Dendritic cell treated with granulocyte-macrophage colony-stimulating factor and Interleukin-4, amounts not matched to agents 40 ng/mL and 50 ng/mL, for 4 days (primary cell): ENCODE measurements around the gene SLC2A3.
"Not testable (repeated sequence)": the region's sequence is repeated elsewhere in the genome, so short reads cannot be mapped to it uniquely, and the experiment has no call there.

Source experiments
- H3K27ac Mint-ChIP-seq: one replicate; pipeline ENCODE4 v1.8.0; 2022; ENCODE audit warnings: mild to moderate bottlenecking, mixed read lengths
- H3K27me3 Mint-ChIP-seq: one replicate; pipeline ENCODE4 v1.8.0; 2022; ENCODE audit warnings: mild to moderate bottlenecking, mixed read lengths
- H3K36me3 Mint-ChIP-seq: one replicate; pipeline ENCODE4 v1.8.0; 2022; ENCODE audit warnings: low read depth, mixed read lengths
- H3K4me1 Mint-ChIP-seq: one replicate; pipeline ENCODE4 v1.8.0; 2022; ENCODE audit warnings: low read depth, mixed read lengths
- H3K4me3 Mint-ChIP-seq: one replicate; pipeline ENCODE4 v1.8.0; 2022; ENCODE audit warnings: mild to moderate bottlenecking, moderate library complexity, mixed read lengths
- H3K9me3 Mint-ChIP-seq: one replicate; pipeline ENCODE4 v1.8.0; 2022; ENCODE audit warnings: mixed read lengths
- intact Hi-C: fragments of 100-400 bp; cut with micrococcal nuclease; formaldehyde crosslinking; loops from one replicate; pipeline ENCODE4 v1.15.0; 2022

SLC2A3 gene

DNA sequence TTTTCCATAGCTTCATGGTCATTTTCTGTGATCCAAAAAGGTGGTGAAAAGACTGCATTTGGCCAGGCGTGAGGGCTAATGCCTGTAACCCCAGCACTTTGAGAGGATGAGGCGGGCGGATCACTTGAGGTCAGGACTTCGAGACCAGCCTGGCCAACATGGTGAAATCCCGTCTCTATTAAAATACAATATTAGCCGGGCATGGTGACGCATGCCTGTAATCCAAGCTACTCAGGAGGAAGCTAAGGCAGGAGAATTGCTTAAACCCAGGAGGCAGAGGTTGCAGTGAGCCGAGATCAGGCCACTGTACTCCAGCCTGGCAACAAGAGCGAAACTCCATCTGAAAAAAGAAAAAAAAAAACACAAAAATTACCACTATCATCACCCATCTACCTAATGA is 28.7 kb upstream of the SLC2A3 start:
- peaks cover 61% of the 10 kb centered on the region for H3K4me1 Mint-ChIP-seq
- H3K36me3 Mint-ChIP-seq, H3K27me3 Mint-ChIP-seq, H3K4me3 Mint-ChIP-seq, H3K27ac Mint-ChIP-seq, intact Hi-C loops, H3K9me3 Mint-ChIP-seq: not testable (repeated sequence)

DNA sequence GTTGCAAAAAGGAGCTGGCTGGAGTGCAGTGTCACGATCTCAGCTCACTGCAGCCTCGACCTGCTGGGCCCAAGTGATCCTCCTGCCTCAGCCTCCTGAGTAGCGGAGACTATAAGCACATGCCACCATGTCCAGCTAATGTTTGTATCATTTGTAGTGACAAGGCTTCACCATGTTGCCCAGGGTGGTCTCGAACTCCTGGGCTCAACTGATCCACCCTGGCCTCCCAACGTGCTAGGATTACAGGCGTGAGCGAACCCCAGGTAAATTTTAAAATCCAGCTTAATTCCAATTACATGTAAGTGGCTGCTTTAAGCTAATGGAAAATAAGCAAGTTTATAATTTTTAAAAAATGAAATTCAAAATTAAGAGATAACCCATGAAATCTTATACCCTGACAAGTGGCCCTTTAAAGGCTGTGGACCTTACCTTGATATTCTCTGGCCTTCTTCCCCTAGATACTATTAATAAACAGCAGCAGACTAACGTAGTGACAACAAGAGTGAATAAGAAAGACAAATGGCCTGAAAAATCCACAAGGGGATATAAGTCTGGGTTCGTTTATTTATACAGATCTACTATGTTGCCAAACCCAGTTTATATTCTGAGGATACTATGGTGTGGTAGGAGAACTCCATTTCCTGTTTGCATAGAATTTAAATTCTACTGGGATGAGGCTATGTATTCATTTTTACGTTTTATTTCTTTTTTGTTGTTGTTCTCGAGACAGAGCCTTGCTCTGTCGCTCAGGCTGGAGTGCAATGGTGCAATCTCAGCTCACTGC is 25.6 kb upstream of the SLC2A3 start:
- H3K4me3 Mint-ChIP-seq: peak overlapping the region; percentile 91
- no peaks in the 10 kb centered on the region for H3K27me3 Mint-ChIP-seq
- H3K27ac Mint-ChIP-seq: peak overlapping the region; percentile 88
- intact Hi-C loops: loop anchor here (2.0 kb wide), 1 partner anchor 29 kb away; no protein-coding TSS in a partner anchor
- peaks cover 6% of the 10 kb centered on the region for H3K36me3 Mint-ChIP-seq
- H3K4me1 Mint-ChIP-seq: peaks cover 62% of the 10 kb centered on the region
- no peaks in the 10 kb centered on the region for H3K9me3 Mint-ChIP-seq

DNA sequence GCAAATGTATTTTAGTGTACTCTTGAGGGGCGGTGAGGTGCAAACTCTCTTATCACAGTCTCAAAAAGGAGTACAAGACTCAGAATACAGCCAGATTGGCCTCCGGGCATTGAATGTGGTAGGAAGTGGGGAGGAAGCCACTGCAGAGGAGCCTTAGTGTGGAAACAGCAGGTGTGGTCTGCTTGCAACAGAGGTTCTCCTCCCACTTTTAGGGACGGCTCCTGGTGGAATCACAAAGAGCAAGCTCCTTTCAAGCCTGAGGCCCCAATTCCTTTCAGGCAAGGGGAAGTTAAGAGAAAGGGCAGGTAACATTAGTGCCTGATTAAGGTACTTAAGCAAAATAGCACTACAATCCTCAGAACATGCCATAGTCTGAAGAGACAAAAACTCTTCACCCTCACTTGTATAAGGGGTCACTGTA is 23.7 kb upstream of the SLC2A3 start:
- Mint-ChIP-seq H3K27ac (peak overlapping the region; percentile 88), H3K36me3 (peaks cover 6% of the 10 kb centered on the region), H3K27me3 (no peaks in the 10 kb centered on the region), H3K9me3 (no peaks in the 10 kb centered on the region), H3K4me3 (peak overlapping the region; percentile 91), H3K4me1 (peaks cover 53% of the 10 kb centered on the region)
- intact Hi-C loops: loop anchor here (1.0 to 2.0 kb wide), 2 partner anchors 23 to 31 kb away; partner anchors contain the start of gene SLC2A3

DNA sequence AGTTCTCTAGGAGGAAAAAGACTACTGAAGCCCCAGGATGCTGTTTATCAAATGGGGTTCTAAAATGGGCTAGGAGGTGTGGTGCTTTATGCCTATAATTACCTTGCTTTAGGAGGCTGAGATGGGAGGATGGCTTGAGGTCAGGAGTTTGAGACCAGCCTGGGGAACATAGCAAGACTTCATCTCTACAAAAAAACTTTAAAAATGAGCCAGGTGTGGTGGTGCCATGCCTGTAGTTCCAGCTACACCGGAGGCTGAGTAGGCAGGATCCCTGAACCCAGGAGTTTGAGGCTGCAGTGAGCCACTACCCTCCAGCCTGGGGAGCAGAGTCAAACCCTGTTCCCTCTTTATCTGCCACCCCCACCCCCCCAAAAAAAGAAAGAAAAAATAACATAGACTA is 23.3 kb upstream of the SLC2A3 start:
- peaks cover 6% of the 10 kb centered on the region for H3K36me3 Mint-ChIP-seq
- intact Hi-C loops: no loop called here
- H3K9me3 Mint-ChIP-seq: no peaks in the 10 kb centered on the region
- no peaks in the 10 kb centered on the region for H3K27me3 Mint-ChIP-seq
- H3K27ac Mint-ChIP-seq: peak overlapping the region; percentile 88
- peak overlapping the region; percentile 91 for H3K4me3 Mint-ChIP-seq
- peaks cover 53% of the 10 kb centered on the region for H3K4me1 Mint-ChIP-seq

DNA sequence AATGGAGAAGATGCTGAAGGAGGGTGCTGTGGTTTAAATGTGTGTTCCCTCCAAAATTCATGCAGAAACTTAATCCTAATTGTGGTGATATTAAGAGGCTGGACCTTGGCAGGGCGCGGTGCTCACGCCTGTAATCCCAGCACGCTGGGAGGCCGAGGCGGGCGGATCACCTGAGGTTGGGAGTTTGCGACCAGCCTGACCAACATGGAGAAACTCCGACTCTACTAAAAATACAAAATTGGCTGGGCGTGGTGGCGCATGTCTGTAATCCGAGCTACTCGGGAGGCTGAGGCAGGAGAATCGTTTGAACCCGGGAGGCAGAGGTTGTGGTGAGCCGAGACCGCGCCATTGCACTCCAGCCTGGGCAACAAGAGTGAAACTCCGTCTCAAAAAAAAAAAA is 18.9 kb upstream of the SLC2A3 start:
- H3K4me3 Mint-ChIP-seq, H3K27ac Mint-ChIP-seq, H3K9me3 Mint-ChIP-seq, H3K36me3 Mint-ChIP-seq, H3K27me3 Mint-ChIP-seq, intact Hi-C loops: not testable (repeated sequence)
- peaks cover 20% of the 10 kb centered on the region for H3K4me1 Mint-ChIP-seq

GRCh38 chr12:7954418-7954817 is 18.4 kb upstream of the SLC2A3 start:
- H3K36me3 Mint-ChIP-seq, H3K27ac Mint-ChIP-seq, intact Hi-C loops, H3K27me3 Mint-ChIP-seq, H3K4me3 Mint-ChIP-seq, H3K9me3 Mint-ChIP-seq: not testable (repeated sequence)
- peaks cover 15% of the 10 kb centered on the region for H3K4me1 Mint-ChIP-seq

DNA sequence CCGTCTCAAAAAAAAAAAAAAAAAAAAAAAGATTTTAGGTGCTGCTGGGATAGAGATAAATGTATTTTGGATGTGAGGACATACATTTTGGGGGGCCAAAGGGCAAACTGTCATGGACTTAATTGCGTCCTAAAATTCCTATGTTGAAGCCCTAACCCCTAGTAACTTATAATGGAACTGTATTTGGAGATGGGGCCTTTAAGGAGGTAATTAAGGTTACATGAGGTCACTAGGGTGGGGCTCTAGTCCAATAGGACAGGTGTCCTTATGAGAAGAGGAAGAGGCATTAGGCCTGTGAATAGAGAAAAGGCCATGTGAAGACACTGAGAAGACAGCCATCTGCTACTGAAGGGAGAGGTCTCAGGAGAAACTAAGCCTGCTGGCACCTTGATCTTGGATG is 17.9 kb upstream of the SLC2A3 start:
- H3K27ac Mint-ChIP-seq, intact Hi-C loops, H3K27me3 Mint-ChIP-seq, H3K36me3 Mint-ChIP-seq, H3K9me3 Mint-ChIP-seq, H3K4me3 Mint-ChIP-seq: not testable (repeated sequence)
- peaks cover 13% of the 10 kb centered on the region for H3K4me1 Mint-ChIP-seq

GRCh38 chr12:7951671-7952070 is 15.7 kb upstream of the SLC2A3 start:
- intact Hi-C loops: no loop called here
- Mint-ChIP-seq H3K36me3 (no peaks in the 10 kb centered on the region), H3K27me3 (no peaks in the 10 kb centered on the region), H3K9me3 (no peaks in the 10 kb centered on the region), H3K4me1 (peaks cover 11% of the 10 kb centered on the region), H3K4me3 (no peak overlapping the region), H3K27ac (no peak overlapping the region)

DNA sequence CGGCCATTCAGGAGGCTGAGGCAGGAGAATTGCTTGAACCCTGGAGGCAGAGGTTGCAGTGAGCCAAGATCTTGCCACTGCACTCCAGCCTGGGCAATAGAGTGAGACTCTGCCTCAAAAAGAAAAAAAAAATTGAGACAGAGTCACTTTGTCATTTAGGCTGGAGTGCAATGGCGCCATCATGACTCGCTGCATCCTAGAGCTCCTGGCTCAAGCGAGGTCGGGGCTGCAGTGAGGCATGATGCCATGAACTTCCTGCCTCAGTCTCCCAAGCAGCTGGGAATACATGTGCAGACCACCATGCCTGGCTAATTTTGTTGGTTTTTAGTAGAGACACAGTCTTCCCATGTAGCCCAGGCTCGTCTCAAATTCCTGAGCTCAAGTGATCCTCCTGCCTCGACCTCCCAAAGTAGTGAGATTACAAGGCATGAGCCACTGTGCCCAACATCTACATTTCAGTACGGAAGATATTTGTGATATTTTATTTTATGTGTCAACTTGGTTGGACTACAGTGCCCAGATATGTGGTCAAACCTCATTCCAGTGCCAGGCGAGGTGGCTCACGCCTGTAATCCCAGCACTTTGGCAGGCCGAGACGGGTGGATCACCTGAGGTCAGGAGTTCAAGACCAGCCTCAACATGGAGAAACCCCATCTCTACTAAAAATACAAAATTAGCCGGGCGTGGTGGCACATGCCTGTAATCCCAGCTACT is 14.4 kb upstream of the SLC2A3 start:
- H3K27ac Mint-ChIP-seq, H3K4me3 Mint-ChIP-seq, H3K9me3 Mint-ChIP-seq, intact Hi-C loops, H3K27me3 Mint-ChIP-seq, H3K36me3 Mint-ChIP-seq: not testable (repeated sequence)
- H3K4me1 Mint-ChIP-seq: peaks cover 11% of the 10 kb centered on the region

- peak overlapping the region; percentile 71 for H3K27ac Mint-ChIP-seq
- no peak overlapping the region for H3K4me3 Mint-ChIP-seq
- intact Hi-C loops: no loop called here
- no peaks in the 10 kb centered on the region for H3K27me3 Mint-ChIP-seq
- peaks cover 11% of the 10 kb centered on the region for H3K4me1 Mint-ChIP-seq
- no peaks in the 10 kb centered on the region for H3K9me3 Mint-ChIP-seq
- H3K36me3 Mint-ChIP-seq: no peaks in the 10 kb centered on the region
These were observed 12.7 kb upstream of the SLC2A3 start for GRCh38 chr12:7948589-7949260.

DNA sequence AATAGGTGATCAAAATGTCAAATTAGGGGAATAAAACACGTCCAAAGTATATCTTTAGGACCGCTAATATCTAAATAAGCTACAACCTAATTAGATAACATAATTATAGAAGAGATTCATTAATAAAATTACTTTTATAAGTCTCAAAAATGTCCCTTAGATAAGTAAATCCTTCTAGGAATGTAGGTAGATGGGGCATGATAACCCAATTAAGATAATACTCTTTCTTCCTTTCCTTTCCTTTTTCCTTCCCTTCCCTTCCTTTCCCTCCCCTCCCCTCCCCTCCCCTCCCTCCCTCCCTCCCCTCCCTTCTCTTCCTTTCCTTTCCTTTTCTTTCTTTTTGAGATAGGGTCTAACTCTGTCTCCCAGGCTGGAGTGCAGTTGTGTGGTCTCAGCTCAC is 11.0 kb upstream of the SLC2A3 start:
- Mint-ChIP-seq H3K9me3 (no peaks in the 10 kb centered on the region), H3K36me3 (no peaks in the 10 kb centered on the region), H3K4me1 (peaks cover 11% of the 10 kb centered on the region), H3K4me3 (no peak overlapping the region), H3K27ac (no peak overlapping the region), H3K27me3 (no peaks in the 10 kb centered on the region)
- intact Hi-C loops: no loop called here

GRCh38 chr12:7944760-7945159 is 8.8 kb upstream of the SLC2A3 start:
- intact Hi-C loops, H3K4me3 Mint-ChIP-seq, H3K9me3 Mint-ChIP-seq, H3K27me3 Mint-ChIP-seq, H3K27ac Mint-ChIP-seq, H3K36me3 Mint-ChIP-seq: not testable (repeated sequence)
- peaks cover 11% of the 10 kb centered on the region for H3K4me1 Mint-ChIP-seq

DNA sequence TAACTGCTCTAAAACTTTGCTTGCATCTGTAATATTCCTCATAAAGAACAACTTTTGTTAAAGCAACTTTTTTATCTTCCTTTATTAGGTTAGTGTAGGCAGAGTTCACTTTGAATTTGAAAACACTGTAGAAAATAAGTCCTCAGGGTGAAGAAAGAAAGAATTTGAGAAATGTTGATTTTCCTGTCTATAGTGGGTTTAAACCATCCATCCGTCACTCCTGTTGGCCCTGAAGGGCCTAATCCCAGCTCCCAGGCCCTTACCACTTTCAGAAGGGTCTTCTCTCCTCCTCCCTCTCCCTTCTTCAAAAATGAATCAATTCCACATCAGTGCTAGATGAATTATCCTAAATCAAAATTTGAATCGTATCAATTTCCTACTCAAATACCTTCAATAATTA is 4.9 kb upstream of the SLC2A3 start:
- H3K27ac Mint-ChIP-seq: no peak overlapping the region
- no peak overlapping the region for H3K4me3 Mint-ChIP-seq
- intact Hi-C loops: no loop called here
- H3K9me3 Mint-ChIP-seq: no peaks in the 10 kb centered on the region
- no peaks in the 10 kb centered on the region for H3K36me3 Mint-ChIP-seq
- no peaks in the 10 kb centered on the region for H3K27me3 Mint-ChIP-seq
- peaks cover 9% of the 10 kb centered on the region for H3K4me1 Mint-ChIP-seq

DNA sequence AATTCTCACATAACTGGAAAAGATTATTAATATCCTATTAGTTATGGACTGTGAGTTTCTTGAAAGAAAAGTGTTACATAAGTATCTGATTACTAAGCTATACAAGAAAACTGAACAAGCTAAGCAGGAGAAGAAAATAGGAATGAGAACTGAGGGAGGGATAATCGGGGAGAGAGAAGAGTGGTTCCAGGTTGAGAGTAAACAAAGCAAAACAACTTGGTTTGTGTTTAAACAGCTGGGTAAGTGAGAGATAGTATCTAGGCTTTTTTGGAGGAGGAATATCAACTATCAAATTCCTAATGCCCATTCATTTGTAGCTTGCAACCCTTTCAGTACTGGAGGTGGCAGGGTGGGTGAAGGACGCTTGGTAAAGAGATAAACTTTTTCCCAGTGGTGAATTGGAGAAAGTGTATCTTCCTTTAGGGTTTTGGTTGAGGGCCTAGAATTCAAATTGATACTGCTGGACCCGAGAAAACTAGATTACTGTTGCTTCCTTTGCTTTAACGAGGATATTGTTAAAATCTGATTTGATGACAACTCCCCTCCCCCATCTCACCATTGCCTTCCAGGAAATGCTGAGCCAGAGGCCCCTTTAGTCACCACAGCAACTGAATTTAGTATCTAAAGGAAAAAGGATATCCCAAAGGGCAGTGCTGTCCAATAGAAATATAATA is 2.0 kb upstream of the SLC2A3 start:
- Mint-ChIP-seq H3K9me3 (no peaks in the 10 kb centered on the region), H3K27ac (peak overlapping the region; percentile 2), H3K4me1 (peaks cover 9% of the 10 kb centered on the region), H3K4me3 (no peak overlapping the region), H3K36me3 (no peaks in the 10 kb centered on the region), H3K27me3 (no peaks in the 10 kb centered on the region)
- intact Hi-C loops: no loop called here
